Pulmonary artery endothelial cell (primary cell): ENCODE results near the gene C5orf47. TPM values are rescaled to one million over a fixed set of nuclear protein-coding genes. Genes with fewer than 3 reads are reported as not detected.

Experiments used
- DNase-seq: peaks from one replicate; pipeline ENCODE4 v3.0.0-alpha.2; 2011; ENCODE audit warnings: low read depth, low spot score
- total RNA-seq: library from RNA; depleted of rRNA; stranded (reverse); fragments of >200 nt; gene quantifications from 2 replicates; pipeline ENCODE4 v1.2.3, GENCODE V29; 2014

The C5orf47 gene
- total RNA-seq, 1 donor from 2014 or later: not detected

DNA sequence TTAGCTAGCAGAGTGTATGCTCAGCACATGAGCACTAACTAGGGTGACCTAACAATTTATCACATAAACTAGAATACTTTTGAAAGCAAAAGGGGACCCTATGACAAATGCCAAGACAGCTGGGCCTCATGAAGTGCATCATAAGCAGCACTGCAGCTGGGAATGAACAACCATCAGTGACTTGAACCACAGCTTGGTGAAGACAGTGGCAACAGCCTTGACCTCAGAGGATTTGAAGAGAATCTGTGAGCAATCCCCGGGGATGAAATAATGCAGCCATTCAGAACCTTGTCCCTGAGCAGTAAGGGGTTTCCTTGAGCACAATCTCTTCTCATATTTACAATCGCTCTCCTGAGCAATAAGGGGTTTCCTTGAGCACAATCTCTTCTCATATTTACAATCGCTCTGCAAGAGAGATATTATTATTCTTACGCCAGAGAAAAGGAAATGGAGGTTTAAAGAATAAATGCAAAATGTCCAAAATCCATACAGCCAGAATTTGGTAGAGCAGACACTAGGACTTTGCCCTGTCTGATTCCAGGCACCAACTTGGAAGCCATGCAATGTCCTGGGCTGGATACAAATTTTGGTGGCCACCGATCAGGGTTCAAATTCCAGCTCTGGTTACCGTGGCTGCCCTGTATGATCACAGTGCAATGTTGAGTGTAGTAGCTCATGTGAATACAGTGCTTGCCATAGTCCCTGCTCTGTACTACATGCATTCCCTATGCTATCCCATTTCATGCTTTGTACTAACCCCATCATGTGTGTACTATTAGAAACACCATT is 55.7 kb downstream of the C5orf47 start:
- DNase-seq: no peak

- DNase-seq: peak; percentile 63
Observed at GRCh38 chr5:174045470-174046025, 56.6 kb downstream of the C5orf47 start, which contains the start of gene NSG2. Gene NSG2, plus strand, starts transcription at chr5:174045706. Its CDS starts 1,050 bp downstream, at chr5:174046756.

DNA sequence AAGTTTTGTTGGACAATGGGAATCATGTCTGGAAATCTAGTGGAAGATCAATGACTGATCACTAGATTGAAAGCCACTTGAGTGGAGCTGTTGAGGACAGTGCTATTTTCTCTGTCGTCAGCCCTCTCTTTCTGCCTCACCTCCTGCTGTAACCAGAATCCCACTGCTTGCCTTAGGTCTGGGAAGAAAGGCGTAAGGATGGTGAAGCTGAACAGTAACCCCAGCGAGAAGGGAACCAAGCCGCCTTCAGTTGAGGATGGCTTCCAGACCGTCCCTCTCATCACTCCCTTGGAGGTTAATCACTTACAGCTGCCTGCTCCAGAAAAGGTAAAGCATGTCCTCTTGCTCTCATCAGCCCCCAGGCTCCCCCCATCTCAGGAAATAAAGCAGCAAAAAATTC is 57.6 kb downstream of the C5orf47 start:
- no peak for DNase-seq

DNA sequence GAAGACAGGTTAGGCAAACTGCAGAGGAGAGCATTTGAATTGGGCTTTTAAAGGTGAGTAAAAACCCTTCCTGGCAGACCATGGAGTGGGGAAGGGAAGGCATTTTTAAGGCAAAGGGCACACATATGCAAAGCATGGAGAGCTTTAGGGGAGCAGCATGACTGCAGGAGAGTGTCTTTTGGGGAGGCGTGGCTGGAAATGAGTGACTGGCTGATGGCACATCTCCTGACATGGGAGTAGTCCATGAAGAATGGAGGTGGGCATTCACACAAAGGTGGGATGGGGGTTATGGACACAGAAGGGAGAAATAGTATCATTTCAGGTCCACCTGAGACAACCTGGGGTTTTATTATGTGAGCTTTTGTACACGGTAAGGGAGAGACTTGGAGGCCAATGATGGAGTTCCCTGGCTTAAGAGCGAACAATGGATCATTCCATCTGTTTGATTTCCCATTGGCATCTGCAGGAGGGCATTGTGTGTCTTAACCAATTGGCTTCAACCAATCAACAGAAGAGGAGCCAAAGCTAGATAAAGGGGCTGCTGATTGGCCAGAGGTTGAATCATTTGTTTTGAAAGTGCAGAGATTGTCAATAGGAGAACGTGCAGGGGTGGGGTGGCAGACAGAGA is 58.6 kb downstream of the C5orf47 start:
- no peak for DNase-seq

GRCh38 chr5:174052636-174053035 is 63.7 kb downstream of the C5orf47 start:
- DNase-seq: no peak

DNA sequence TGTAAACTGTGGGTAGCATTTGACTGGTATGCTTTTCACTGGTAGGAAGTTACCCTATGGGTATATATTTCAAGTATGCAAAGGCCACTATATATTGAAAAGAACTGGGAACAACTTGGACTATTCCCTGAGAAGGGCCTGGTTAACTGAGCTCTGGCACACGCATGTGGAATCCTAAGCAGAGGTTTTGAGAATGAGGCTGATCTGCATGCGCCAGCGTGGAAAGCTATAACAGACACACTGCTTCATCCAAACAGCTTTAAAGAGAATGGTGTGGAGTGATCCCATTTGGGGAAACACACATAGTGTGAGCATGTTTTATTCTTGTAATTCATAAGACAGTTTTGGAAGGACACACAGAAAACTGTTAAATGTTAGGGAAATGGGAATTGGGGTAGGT is 64.9 kb downstream of the C5orf47 start:
- no peak for DNase-seq

Other genes starting within 250 kb of the C5orf47 start
- 10.8 and 12.6 TPM in 2 replicates for gene CPEB4, start 100.8 kb upstream of the C5orf47 start, total RNA-seq
- not detected in 2 replicates for gene NSG2, start 56.5 kb downstream of the C5orf47 start, total RNA-seq